Measurements from ENCODE around the gene LANCL2. TPM values are rescaled to one million over a fixed set of nuclear protein-coding genes. Genes with fewer than 3 reads are reported as not detected.

LANCL2 gene
- polyA plus RNA-seq, 2 donors = 6.8 to 11.7 TPM

GRCh38 chr7:55457801-55458200, 92.7 kb downstream of the LANCL2 start:
- no peaks in the 10 kb centered on the region for H3K36me3 ChIP-seq (ENCODE audit: control insufficient read depth in 2 of 2, insufficient read depth in 2 of 2, low read length in 1 of 2)
- no peak overlapping the region for H3K4me3 ChIP-seq (ENCODE audit: low read depth in 1 of 2, low read length in 2 of 2)
- WGBS, 2 donors = 96 to 97% methylated on average over 1 of the region's 1 CpG
- no peaks in the 10 kb centered on the region for H3K9me3 ChIP-seq (ENCODE audit: control insufficient read depth in 2 of 2, insufficient read depth in 1 of 2, low read depth in 1 of 2, low read length in 1 of 2)
- no peaks in the 10 kb centered on the region for H3K4me1 ChIP-seq (ENCODE audit: control insufficient read depth in 2 of 2, insufficient read depth in 2 of 2, low read length in 1 of 2)
- H3K27ac ChIP-seq (ENCODE audit: low read depth in 2 of 2, low read length in 1 of 2) = no peak overlapping the region
- no peaks in the 10 kb centered on the region for H3K27me3 ChIP-seq (ENCODE audit: control insufficient read depth in 1 of 2, insufficient read depth in 2 of 2, low read length in 2 of 2)

DNA sequence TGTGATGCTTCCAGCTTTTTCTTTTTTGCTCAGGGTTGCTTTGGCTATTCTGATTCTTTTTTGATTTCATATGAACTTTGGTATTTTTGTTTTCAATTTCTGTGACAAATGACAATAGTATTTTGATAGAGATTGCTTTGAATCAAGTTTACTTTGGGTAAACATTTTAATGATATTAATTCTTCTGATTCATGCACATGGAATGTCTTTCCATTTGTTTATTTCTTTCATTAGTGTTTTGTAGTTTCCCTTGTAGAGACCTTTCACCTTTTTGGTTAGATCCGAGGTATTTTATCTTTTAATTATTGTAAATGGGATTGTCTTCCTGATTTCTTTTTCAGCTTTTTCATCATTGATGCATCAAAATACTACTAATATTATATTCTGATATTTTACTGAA, 93.2 kb downstream of the LANCL2 start:
- 79 to 88% methylated on average over 1 of the region's 1 CpG for WGBS, 2 donors

DNA sequence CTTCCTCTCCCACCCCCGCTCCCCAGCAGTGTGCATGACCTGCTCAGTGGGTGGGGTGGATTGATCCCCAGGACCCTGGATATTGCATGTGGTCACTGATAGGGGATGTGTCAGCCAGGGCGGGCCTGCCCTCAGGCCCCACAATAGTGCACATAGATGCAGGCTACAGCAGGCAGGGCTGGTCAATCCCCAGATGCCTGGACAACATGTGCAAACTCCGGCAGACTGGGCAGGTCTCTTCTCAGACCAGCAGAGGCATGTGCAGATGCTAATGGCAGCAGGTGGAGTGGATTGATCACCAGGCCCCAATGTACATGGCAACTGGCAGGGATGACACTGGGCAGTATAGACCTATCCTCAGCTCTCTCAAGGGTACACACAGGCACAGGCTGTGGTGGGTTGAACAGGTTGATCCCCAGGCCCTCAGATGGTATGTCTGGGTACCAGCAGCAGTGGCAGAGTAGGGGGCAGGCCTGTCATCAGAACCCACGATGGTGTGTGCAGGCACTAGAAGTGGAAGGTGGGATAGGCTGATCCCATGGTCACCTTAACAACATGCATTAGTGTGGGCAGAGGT, 98.6 kb downstream of the LANCL2 start:
- no peaks in the 10 kb centered on the region for H3K4me1 ChIP-seq (ENCODE audit: control insufficient read depth in 2 of 2, insufficient read depth in 2 of 2, low read length in 1 of 2)
- 98 to 100% methylated on average over 4 of the region's 4 CpGs for WGBS, 2 donors
- H3K27me3 ChIP-seq (ENCODE audit: control insufficient read depth in 1 of 2, insufficient read depth in 2 of 2, low read length in 2 of 2) = no peaks in the 10 kb centered on the region
- no peak overlapping the region for H3K27ac ChIP-seq (ENCODE audit: low read depth in 2 of 2, low read length in 1 of 2)
- H3K9me3 ChIP-seq (ENCODE audit: control insufficient read depth in 2 of 2, insufficient read depth in 1 of 2, low read depth in 1 of 2, low read length in 1 of 2) = peaks cover 0 to 5% of the 10 kb centered on the region in 2 donors
- peaks cover 0 to 5% of the 10 kb centered on the region in 2 donors for H3K36me3 ChIP-seq (ENCODE audit: control insufficient read depth in 2 of 2, insufficient read depth in 2 of 2, low read length in 1 of 2)
- H3K4me3 ChIP-seq (ENCODE audit: low read depth in 1 of 2, low read length in 2 of 2) = no peak overlapping the region

More for the DNA sequence above, 93.2 kb downstream of the LANCL2 start:
- Histone ChIP-seq H3K4me1 (ENCODE audit: control insufficient read depth in 2 of 2, insufficient read depth in 2 of 2, low read length in 1 of 2) (no peaks in the 10 kb centered on the region), H3K4me3 (ENCODE audit: low read depth in 1 of 2, low read length in 2 of 2) (no peak overlapping the region), H3K36me3 (ENCODE audit: control insufficient read depth in 2 of 2, insufficient read depth in 2 of 2, low read length in 1 of 2) (no peaks in the 10 kb centered on the region), H3K27me3 (ENCODE audit: control insufficient read depth in 1 of 2, insufficient read depth in 2 of 2, low read length in 2 of 2) (no peaks in the 10 kb centered on the region), H3K27ac (ENCODE audit: low read depth in 2 of 2, low read length in 1 of 2) (no peak overlapping the region), H3K9me3 (ENCODE audit: control insufficient read depth in 2 of 2, insufficient read depth in 1 of 2, low read depth in 1 of 2, low read length in 1 of 2) (no peaks in the 10 kb centered on the region)

GRCh38 chr7:55464422-55464821, 99.3 kb downstream of the LANCL2 start:
- 97 to 98% methylated on average over 2 of the region's 2 CpGs for WGBS, 2 donors

GRCh38 chr7:55465691-55466090, 100.6 kb downstream of the LANCL2 start:
- H3K27ac ChIP-seq (ENCODE audit: low read depth in 2 of 2, low read length in 1 of 2) = no peak overlapping the region
- H3K4me3 ChIP-seq (ENCODE audit: low read depth in 1 of 2, low read length in 2 of 2) = no peak overlapping the region
- WGBS, 2 donors = 95 to 96% methylated on average over 2 of the region's 2 CpGs
- H3K27me3 ChIP-seq (ENCODE audit: control insufficient read depth in 1 of 2, insufficient read depth in 2 of 2, low read length in 2 of 2) = no peaks in the 10 kb centered on the region
- H3K36me3 ChIP-seq (ENCODE audit: control insufficient read depth in 2 of 2, insufficient read depth in 2 of 2, low read length in 1 of 2) = peaks cover 0 to 5% of the 10 kb centered on the region in 2 donors
- no peaks in the 10 kb centered on the region for H3K4me1 ChIP-seq (ENCODE audit: control insufficient read depth in 2 of 2, insufficient read depth in 2 of 2, low read length in 1 of 2)
- peaks cover 0 to 5% of the 10 kb centered on the region in 2 donors for H3K9me3 ChIP-seq (ENCODE audit: control insufficient read depth in 2 of 2, insufficient read depth in 1 of 2, low read depth in 1 of 2, low read length in 1 of 2)

More at GRCh38 chr7:55464422-55464821, 99.3 kb downstream of the LANCL2 start:
- Histone ChIP-seq H3K9me3 (ENCODE audit: control insufficient read depth in 2 of 2, insufficient read depth in 1 of 2, low read depth in 1 of 2, low read length in 1 of 2) (peaks cover 0 to 5% of the 10 kb centered on the region in 2 donors), H3K4me1 (ENCODE audit: control insufficient read depth in 2 of 2, insufficient read depth in 2 of 2, low read length in 1 of 2) (no peaks in the 10 kb centered on the region), H3K36me3 (ENCODE audit: control insufficient read depth in 2 of 2, insufficient read depth in 2 of 2, low read length in 1 of 2) (peaks cover 0 to 5% of the 10 kb centered on the region in 2 donors), H3K27me3 (ENCODE audit: control insufficient read depth in 1 of 2, insufficient read depth in 2 of 2, low read length in 2 of 2) (no peaks in the 10 kb centered on the region), H3K27ac (ENCODE audit: low read depth in 2 of 2, low read length in 1 of 2) (no peak overlapping the region), H3K4me3 (ENCODE audit: low read depth in 1 of 2, low read length in 2 of 2) (no peak overlapping the region)

DNA sequence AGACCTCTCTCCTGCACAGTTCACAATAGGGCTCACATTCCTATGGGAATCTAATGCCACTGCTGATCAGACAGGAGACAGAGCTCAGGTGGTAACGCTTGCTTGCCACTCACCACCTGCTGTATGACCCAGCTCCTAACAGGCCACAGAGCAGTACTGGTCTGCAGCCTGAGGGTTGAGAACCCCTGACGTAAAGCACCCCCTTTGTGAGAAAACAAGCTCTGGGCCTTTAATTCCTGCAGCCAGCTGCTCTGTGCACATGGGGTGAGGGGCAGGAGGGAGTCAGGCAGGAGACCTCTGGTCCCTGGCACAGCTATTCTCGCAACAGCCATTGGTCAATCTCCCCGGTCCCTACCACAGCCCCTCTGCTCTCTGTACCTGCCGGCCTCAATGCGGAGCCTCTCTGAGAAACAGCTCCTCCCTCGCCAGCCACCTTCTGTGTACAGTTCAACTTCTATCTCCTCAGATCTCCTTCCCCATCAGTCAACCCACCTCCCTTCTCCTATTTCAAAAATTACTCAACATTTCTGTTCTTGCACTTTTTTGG, 102.0 kb downstream of the LANCL2 start:
- H3K4me1 ChIP-seq (ENCODE audit: control insufficient read depth in 2 of 2, insufficient read depth in 2 of 2, low read length in 1 of 2) = no peaks in the 10 kb centered on the region
- 95 to 98% methylated on average over 7 of the region's 7 CpGs for WGBS, 2 donors
- peaks cover 0 to 5% of the 10 kb centered on the region in 2 donors for H3K36me3 ChIP-seq (ENCODE audit: control insufficient read depth in 2 of 2, insufficient read depth in 2 of 2, low read length in 1 of 2)
- no peak overlapping the region for H3K27ac ChIP-seq (ENCODE audit: low read depth in 2 of 2, low read length in 1 of 2)
- no peaks in the 10 kb centered on the region for H3K27me3 ChIP-seq (ENCODE audit: control insufficient read depth in 1 of 2, insufficient read depth in 2 of 2, low read length in 2 of 2)
- peaks cover 0 to 5% of the 10 kb centered on the region in 2 donors for H3K9me3 ChIP-seq (ENCODE audit: control insufficient read depth in 2 of 2, insufficient read depth in 1 of 2, low read depth in 1 of 2, low read length in 1 of 2)
- no peak overlapping the region for H3K4me3 ChIP-seq (ENCODE audit: low read depth in 1 of 2, low read length in 2 of 2)

DNA sequence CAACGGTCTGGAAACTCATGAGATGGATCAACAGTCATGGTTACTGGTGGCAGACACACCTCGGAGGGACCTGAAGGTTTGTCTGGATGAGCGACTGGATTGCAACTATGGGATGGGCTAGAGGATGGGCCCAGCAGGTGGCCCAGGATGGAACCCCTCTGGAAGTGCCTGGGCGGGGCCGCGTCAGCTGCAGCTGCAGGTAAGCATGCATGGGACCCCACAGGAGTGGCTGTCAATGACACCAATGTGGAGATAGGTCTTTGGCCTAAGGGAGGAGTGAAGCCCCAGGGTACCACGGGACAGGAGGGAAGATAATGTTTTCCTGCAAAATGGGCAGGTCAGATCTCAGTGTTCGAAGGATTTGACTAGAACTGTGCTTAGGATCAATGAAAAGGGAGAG, 103.4 kb downstream of the LANCL2 start:
- Histone ChIP-seq H3K36me3 (ENCODE audit: control insufficient read depth in 2 of 2, insufficient read depth in 2 of 2, low read length in 1 of 2) (peaks cover 0 to 5% of the 10 kb centered on the region in 2 donors), H3K4me3 (ENCODE audit: low read depth in 1 of 2, low read length in 2 of 2) (no peak overlapping the region), H3K4me1 (ENCODE audit: control insufficient read depth in 2 of 2, insufficient read depth in 2 of 2, low read length in 1 of 2) (no peaks in the 10 kb centered on the region), H3K27me3 (ENCODE audit: control insufficient read depth in 1 of 2, insufficient read depth in 2 of 2, low read length in 2 of 2) (no peaks in the 10 kb centered on the region), H3K27ac (ENCODE audit: low read depth in 2 of 2, low read length in 1 of 2) (no peak overlapping the region), H3K9me3 (ENCODE audit: control insufficient read depth in 2 of 2, insufficient read depth in 1 of 2, low read depth in 1 of 2, low read length in 1 of 2) (peaks cover 0 to 4% of the 10 kb centered on the region in 2 donors)
- 92 to 97% methylated on average over 8 of the region's 8 CpGs for WGBS, 2 donors

DNA sequence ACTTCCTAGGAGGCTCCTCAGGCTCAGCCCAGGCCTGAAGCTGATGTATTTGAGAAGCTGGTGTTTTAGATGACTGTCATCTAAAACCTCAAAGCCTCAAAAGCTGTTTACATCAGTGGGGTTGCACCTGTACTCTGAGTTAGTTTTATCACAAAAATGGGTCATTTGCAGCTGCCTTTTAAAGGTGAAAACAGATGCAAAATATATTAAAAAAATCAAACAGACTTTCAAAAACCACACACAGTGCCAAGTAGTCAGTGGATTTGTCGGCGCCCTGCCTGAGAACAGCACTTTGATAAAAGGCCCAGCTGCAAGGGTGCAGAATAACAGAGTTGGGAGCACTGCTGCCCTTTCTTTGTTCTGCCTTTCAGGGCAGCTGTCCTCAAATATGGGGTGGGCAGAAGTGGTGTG, 104.1 kb downstream of the LANCL2 start:
- Histone ChIP-seq H3K4me3 (ENCODE audit: low read depth in 1 of 2, low read length in 2 of 2) (no peak overlapping the region), H3K36me3 (ENCODE audit: control insufficient read depth in 2 of 2, insufficient read depth in 2 of 2, low read length in 1 of 2) (peaks cover 0 to 3% of the 10 kb centered on the region in 2 donors), H3K9me3 (ENCODE audit: control insufficient read depth in 2 of 2, insufficient read depth in 1 of 2, low read depth in 1 of 2, low read length in 1 of 2) (no peaks in the 10 kb centered on the region), H3K4me1 (ENCODE audit: control insufficient read depth in 2 of 2, insufficient read depth in 2 of 2, low read length in 1 of 2) (no peaks in the 10 kb centered on the region), H3K27ac (ENCODE audit: low read depth in 2 of 2, low read length in 1 of 2) (no peak overlapping the region), H3K27me3 (ENCODE audit: control insufficient read depth in 1 of 2, insufficient read depth in 2 of 2, low read length in 2 of 2) (no peaks in the 10 kb centered on the region)
- whole genome bisulfite sequencing, 2 donors = 73 to 78% methylated on average over 2 of the region's 2 CpGs

GRCh38 chr7:55469721-55470120, 104.6 kb downstream of the LANCL2 start:
- 58 to 79% methylated on average over 3 of the region's 3 CpGs for WGBS, 2 donors
- H3K36me3 ChIP-seq (ENCODE audit: control insufficient read depth in 2 of 2, insufficient read depth in 2 of 2, low read length in 1 of 2) = peaks cover 0 to 3% of the 10 kb centered on the region in 2 donors
- no peak overlapping the region for H3K27ac ChIP-seq (ENCODE audit: low read depth in 2 of 2, low read length in 1 of 2)
- H3K27me3 ChIP-seq (ENCODE audit: control insufficient read depth in 1 of 2, insufficient read depth in 2 of 2, low read length in 2 of 2) = no peaks in the 10 kb centered on the region
- H3K4me3 ChIP-seq (ENCODE audit: low read depth in 1 of 2, low read length in 2 of 2) = no peak overlapping the region
- H3K4me1 ChIP-seq (ENCODE audit: control insufficient read depth in 2 of 2, insufficient read depth in 2 of 2, low read length in 1 of 2) = no peaks in the 10 kb centered on the region
- H3K9me3 ChIP-seq (ENCODE audit: control insufficient read depth in 2 of 2, insufficient read depth in 1 of 2, low read depth in 1 of 2, low read length in 1 of 2) = no peaks in the 10 kb centered on the region

DNA sequence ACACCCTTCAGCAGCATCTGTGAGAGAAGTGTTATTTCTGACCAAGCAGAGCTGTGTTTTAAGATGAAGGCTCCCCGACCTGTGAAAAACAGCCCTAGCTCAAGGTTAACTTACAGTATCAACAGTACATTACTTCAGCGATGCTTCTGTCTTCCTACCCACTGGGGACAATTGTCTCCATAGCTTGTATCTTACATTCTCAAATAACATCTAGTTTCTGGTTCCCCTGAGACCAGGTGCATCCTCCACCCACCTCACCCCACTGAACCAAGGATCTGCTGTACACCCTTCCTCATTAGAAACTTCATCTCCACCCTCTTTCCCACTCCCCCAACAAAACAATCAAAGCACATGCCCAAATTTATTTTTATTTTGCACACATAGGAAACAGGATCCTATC, 105.1 kb downstream of the LANCL2 start:
- H3K36me3 ChIP-seq (ENCODE audit: control insufficient read depth in 2 of 2, insufficient read depth in 2 of 2, low read length in 1 of 2) = peaks cover 0 to 3% of the 10 kb centered on the region in 2 donors
- H3K4me1 ChIP-seq (ENCODE audit: control insufficient read depth in 2 of 2, insufficient read depth in 2 of 2, low read length in 1 of 2) = no peaks in the 10 kb centered on the region
- H3K27me3 ChIP-seq (ENCODE audit: control insufficient read depth in 1 of 2, insufficient read depth in 2 of 2, low read length in 2 of 2) = no peaks in the 10 kb centered on the region
- 73 to 91% methylated on average over 2 of the region's 2 CpGs for WGBS, 2 donors
- no peak overlapping the region for H3K27ac ChIP-seq (ENCODE audit: low read depth in 2 of 2, low read length in 1 of 2)
- H3K9me3 ChIP-seq (ENCODE audit: control insufficient read depth in 2 of 2, insufficient read depth in 1 of 2, low read depth in 1 of 2, low read length in 1 of 2) = no peaks in the 10 kb centered on the region
- no peak overlapping the region for H3K4me3 ChIP-seq (ENCODE audit: low read depth in 1 of 2, low read length in 2 of 2)
